Gastroesophageal sphincter (tissue), 3 donors: ENCODE data around the gene EML1.

ENCODE experiments used
- POLR2AphosphoS5 ChIP-seq: sonication (generic); formaldehyde crosslinking; IDR thresholded peaks from one replicate; pipeline ENCODE4 v1.6.1; 2017; ENCODE audit warnings: antibody characterized with exemption
- TF ChIP-seq, protein P1 (sequence below), 4 experiments: fragments of 200-600 bp in 2 of 4; fragments of 450-650 bp in 2 of 4; sonication (generic) in 1 of 4; IDR thresholded peaks; one replicate each; pipeline ENCODE4 v1.5.1; 2017 to 2019; ENCODE audit warnings: antibody characterized with exemption in 4 of 4, mild to moderate bottlenecking in 2 of 4, moderate library complexity in 2 of 4

DNA sequence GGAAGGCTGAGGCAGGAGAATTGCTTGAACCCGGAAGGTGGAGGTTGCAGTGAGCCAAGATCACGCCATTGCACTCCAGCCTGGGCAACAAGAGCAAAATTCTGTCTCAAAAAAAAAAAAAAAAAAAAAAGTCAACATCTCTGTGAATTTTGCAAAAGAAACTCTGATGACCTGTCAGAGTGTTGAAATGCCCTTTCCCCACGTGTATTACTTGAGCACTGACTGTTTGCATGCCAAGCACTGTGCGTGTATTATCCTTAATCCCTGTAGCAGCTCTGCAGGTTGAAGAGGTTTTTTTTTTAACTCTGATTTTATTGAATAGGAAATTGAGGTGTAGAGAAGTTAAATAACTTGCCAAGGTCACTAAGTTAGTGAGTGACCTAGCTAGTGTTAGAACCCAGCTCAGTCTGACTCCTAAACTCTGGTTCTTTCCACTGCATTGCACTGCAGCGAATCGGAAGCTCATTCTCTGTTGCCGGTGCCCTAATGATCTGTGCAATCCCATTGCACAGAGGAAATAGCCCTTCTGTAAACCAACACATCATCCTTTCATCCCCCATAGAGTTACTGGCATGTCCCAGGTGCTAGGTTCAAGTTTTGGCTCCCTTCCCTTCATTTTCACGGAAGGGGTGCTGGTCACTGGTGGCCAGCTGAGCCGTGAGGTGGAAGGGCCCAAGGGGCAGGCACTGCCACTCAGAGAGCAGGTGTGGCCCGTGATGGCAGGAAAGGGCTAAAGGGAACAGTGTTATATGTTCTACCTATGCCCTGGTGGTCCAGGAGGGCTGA, 122.3 kb downstream of the EML1 start:
- TF ChIP-seq, protein P1, sequence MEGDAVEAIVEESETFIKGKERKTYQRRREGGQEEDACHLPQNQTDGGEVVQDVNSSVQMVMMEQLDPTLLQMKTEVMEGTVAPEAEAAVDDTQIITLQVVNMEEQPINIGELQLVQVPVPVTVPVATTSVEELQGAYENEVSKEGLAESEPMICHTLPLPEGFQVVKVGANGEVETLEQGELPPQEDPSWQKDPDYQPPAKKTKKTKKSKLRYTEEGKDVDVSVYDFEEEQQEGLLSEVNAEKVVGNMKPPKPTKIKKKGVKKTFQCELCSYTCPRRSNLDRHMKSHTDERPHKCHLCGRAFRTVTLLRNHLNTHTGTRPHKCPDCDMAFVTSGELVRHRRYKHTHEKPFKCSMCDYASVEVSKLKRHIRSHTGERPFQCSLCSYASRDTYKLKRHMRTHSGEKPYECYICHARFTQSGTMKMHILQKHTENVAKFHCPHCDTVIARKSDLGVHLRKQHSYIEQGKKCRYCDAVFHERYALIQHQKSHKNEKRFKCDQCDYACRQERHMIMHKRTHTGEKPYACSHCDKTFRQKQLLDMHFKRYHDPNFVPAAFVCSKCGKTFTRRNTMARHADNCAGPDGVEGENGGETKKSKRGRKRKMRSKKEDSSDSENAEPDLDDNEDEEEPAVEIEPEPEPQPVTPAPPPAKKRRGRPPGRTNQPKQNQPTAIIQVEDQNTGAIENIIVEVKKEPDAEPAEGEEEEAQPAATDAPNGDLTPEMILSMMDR (IDR thresholded peaks at IDR 0.05) = no peak
- no peak for TF ChIP-seq POLR2AphosphoS5
